Renal pelvis (tissue), 4 donors: ENCODE data around the gene DNAAF9. TPM values are rescaled to one million over a fixed set of nuclear protein-coding genes. Genes with fewer than 3 reads are reported as not detected.

Experiments used
- DNase-seq: peaks from one replicate; pipeline ENCODE4 v3.0.0-alpha.2; 2013
- polyA plus RNA-seq, 3 donors: library from polyadenylated mRNA; unstranded; fragments of 120-200 nt; gene quantifications; one replicate each; pipeline ENCODE4 v1.2.1, GENCODE V29; 2013; ENCODE audit not compliant: insufficient read length in 3 of 3

The DNAAF9 gene
- polyA plus RNA-seq, 3 donors: 24.9 to 38.2 (median 35.4) TPM

DNA sequence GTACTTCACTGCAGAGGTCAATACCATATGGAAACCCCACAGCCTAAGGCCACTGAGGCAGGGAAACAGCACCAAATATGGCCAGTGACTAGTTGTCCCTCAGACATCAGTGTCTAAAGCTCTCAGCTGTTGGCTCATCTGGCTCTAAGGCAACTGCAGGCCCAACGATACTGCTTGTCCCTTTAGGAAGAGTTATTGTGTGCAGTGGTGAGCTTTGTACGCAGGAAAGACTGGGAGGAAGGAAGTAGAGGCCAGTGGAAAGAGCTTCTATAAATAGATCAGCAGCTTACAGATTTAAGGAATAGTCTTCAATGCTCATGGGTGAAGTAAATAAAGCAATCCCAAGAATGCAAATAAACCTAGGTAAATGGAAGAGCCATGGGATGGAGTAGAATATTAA, 29.3 kb downstream of the DNAAF9 start:
- no peak for DNase-seq

DNA sequence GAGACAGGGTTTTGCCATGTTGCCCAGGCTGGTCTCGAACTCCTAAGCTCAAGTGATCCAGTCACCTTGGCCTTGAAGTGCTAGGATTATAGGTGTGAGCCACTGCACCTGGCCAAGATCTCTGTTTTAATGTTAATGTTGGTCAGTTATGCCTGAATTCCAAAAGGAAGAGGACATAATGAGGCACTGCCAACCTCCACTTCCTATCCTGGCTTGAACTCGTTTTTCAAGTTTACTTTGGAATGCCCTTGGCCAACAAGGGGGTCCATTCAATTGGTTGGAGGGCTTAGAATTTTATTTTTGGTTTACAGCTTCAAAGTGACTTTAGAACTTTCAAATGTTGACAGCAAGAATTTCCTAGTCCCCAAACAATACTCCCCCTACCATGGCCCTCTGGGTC, 29.8 kb downstream of the DNAAF9 start:
- DNase-seq: no peak

DNA sequence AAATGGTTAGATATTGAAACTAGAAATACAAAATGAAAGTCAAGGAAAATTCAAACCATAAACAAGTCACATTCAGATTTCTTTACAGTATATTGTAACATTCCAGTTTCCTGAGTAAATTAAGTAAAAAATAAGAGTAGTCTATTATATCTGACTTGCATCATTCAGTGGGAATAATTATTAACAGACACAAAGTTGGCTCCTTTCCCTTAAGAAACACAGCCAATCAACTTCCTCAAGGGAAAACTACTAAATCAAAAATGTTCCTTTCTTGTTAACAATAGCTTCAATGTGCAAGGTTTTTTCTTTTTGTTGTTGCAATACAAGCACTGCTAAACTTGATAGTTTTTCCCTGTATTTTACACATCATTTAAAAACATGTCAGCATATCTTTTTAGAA, 33.2 kb downstream of the DNAAF9 start:
- DNase-seq: peak; percentile 12

DNA sequence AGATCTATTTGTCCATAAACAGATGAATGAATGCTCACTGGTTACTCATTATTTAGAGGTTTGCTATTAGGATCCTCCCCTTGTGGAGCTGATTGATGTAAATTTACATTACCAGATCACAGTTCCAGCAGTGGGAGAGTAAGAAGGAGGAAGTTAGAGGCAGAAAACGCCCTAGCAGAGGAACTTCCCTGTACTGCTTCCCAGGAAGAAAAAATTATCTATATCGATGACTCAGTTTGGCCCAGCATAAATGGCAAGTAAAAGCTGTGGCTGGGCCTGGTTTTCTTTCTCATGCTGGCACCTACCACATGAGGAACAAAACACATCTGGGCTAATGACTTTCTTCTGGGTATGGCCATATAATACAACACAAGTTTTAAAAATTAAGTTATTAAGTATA, 35.7 kb downstream of the DNAAF9 start:
- no peak for DNase-seq

DNA sequence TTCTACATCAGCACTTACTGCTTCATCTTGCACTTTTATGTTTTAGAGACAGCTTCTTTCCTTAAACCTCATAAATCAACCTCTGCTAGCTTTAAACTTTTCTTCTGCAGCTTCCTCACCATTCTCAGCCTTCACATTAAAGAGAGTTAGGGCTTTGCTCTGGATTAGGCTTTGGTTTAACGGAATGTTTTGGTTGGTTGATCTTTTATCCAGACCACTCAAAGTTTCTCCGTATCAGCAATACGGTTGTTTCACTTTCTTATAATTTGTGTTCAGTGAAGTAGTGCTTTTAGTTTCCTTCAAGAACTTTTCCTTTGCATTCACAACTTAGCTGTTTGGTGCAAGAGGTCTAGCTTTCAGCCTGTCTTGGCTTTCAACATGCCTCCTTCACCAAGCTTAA, 40.4 kb downstream of the DNAAF9 start:
- DNase-seq: no peak

DNA sequence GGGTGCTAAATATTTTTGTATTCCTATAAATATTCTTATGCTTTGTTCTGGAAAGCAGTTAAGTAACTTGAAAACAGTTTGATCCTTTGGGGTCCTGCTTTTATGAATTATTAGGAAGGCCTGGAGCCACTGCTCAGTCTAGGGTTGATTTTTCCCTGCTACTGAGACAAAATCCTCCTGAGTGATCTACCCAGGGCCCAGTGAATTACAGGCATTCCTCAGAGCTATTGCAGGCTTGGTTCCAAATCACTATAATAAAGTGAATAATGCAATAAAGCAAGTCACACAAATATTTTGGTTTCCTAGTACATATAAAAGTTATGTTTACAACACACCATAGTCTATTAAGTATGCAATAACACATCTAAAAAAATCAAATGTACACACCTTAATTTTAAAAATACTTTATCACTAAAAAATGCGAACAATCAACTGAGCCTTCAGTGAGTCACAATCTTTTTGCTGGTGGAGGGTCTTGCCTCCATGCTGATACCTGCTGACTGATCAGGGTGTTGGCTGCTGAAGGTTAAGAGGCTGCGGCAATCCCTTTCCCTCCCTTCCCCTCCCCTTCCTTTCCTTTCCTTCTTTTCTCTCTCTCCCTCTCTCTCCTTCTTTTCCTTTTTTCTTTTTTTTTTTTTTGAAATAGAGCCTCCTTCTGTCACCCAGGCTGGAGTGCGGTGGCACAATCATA, 43.0 kb downstream of the DNAAF9 start:
- no peak for DNase-seq

DNA sequence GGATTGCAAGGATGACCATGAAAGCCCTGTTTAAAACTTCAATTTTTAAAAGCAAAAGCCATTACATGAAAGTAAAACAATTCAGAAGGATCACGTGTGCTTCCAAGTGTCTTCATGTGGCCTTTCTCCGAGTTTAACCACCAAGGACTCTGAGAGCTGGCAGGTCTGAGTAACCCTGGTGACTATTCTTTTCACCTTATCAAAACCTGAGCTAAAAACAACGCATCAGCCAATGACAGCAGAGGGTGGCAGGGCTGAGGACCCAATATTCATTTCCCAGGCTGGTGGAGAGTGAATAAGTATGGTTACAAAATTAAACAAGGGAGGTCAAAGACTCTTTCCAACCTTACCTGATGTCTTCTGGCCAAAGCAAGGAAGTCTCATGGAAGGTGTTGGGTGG, 46.7 kb downstream of the DNAAF9 start:
- DNase-seq: no peak

DNA sequence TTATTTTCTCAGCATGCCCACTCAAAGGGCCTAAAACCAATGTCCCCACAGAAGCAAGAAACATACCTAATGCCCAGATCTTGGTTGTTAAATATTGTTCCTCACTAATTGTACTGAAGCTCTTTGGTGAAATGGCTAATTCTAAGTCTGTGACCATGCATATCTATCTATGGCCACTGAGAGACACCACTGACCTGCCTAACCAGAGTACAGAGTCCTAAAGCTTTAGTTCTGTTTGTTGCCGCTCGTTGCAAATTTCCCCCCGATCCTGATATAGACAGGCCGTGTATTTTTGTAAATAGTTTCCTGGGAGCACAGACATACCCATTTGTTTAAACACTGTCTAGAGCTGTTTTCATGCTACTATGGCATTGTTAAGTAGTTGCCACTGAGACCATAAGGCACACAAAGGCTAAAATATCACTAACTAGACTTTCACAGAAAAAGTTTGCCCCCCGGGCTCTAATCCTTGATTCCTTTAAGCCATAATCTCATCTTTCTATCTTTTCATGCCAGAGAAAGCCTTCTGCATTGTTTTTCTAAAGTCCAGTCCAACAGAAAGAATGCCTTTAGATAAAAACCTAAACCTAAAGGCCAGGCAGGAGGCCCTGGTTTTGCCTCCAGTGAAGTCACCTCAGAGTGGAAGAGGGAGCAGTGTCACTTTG, 48.7 kb downstream of the DNAAF9 start:
- no peak for DNase-seq

Other genes starting within 250 kb of the DNAAF9 start
- 10 to 100 TPM; 17.8 to 19.1 (median 18.3) TPM for gene FASTKD5, start 247.8 kb downstream of the DNAAF9 start, polyA plus RNA-seq
- gene UBOX5, start 247.8 kb downstream of the DNAAF9 start, polyA plus RNA-seq: 10 to 100 TPM in 1 of 3 donors, 1 to 10 TPM in 2; 9.3 to 10.2 (median 9.9) TPM
- 10 to 100 TPM; 16.5 to 20.6 (median 19.9) TPM for gene LZTS3, start 234.1 kb downstream of the DNAAF9 start, polyA plus RNA-seq
- 10 to 100 TPM; 55.4 to 65.8 (median 60.8) TPM for gene DDRGK1, start 203.0 kb downstream of the DNAAF9 start, polyA plus RNA-seq
- 10 to 100 TPM; 61.3 to 80.5 (median 69.5) TPM for gene ITPA, start 198.2 kb downstream of the DNAAF9 start, polyA plus RNA-seq
- 1 to 10 TPM; 2.3 to 3.6 (median 3.0) TPM for gene SLC4A11, start 168.5 kb downstream of the DNAAF9 start, polyA plus RNA-seq
- 10 to 100 TPM; 47.6 to 56.7 (median 53.5) TPM for gene ATRN, start 63.3 kb upstream of the DNAAF9 start, polyA plus RNA-seq